Measurements from ENCODE around the gene CEBPB. TPM values are rescaled to one million over a fixed set of nuclear protein-coding genes. Genes with fewer than 3 reads are reported as not detected.

CEBPB gene
- total RNA-seq, 4 donors from 2014 or later: 110 to 267 (median 166) TPM

DNA sequence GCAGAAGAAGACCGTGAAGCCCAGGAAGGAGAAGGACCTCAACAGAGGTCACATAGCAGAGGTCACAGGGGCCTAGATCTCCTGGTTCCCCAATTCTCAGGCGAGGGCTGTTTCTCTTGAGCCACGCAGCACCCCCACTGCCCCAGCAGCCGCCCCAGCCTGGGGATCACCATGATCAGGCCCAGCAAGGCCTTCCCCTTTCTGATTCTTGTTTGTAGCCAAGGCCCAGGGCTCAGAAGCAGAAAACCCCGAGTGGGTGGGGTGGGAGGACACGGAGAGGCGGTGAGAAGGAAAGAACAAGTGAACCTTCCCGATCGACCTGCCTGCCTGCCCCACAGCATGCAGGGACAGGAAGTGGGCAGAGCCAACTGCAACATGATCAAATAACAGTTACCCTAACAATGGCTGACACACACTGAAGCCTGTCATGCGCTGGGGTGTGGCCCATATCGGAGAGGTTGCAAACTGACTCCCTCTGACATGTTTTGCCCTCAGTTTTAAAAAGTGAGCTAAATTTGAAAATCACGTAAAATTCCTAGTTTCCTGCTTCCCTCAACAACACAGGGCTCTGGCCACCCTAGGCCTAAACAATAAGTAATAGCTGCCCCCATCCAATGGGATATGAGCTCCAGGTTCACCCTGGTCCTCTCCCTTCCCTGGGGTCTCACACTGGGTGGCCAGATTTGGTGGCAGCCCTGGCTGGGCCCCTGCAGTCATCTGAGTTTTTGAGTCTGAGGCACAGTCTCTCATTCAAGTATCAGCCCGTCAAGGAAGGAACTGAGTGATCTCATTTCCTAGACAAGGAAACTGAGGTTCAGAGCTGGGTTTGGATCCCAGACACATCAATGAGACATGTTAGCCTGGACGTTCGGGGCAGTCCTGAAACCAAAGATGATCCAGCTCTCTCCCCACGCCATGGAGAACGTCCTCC, 43.6 kb upstream of the CEBPB start:
- TF ChIP-seq, protein P1, sequence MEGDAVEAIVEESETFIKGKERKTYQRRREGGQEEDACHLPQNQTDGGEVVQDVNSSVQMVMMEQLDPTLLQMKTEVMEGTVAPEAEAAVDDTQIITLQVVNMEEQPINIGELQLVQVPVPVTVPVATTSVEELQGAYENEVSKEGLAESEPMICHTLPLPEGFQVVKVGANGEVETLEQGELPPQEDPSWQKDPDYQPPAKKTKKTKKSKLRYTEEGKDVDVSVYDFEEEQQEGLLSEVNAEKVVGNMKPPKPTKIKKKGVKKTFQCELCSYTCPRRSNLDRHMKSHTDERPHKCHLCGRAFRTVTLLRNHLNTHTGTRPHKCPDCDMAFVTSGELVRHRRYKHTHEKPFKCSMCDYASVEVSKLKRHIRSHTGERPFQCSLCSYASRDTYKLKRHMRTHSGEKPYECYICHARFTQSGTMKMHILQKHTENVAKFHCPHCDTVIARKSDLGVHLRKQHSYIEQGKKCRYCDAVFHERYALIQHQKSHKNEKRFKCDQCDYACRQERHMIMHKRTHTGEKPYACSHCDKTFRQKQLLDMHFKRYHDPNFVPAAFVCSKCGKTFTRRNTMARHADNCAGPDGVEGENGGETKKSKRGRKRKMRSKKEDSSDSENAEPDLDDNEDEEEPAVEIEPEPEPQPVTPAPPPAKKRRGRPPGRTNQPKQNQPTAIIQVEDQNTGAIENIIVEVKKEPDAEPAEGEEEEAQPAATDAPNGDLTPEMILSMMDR (IDR thresholded peaks at IDR 0.05; ENCODE audit: low read depth): no peak

GRCh38 chr20:50149481-50150254, 41.0 kb upstream of the CEBPB start:
- TF ChIP-seq, protein P1 (IDR thresholded peaks at IDR 0.05; ENCODE audit: low read depth): no peak

DNA sequence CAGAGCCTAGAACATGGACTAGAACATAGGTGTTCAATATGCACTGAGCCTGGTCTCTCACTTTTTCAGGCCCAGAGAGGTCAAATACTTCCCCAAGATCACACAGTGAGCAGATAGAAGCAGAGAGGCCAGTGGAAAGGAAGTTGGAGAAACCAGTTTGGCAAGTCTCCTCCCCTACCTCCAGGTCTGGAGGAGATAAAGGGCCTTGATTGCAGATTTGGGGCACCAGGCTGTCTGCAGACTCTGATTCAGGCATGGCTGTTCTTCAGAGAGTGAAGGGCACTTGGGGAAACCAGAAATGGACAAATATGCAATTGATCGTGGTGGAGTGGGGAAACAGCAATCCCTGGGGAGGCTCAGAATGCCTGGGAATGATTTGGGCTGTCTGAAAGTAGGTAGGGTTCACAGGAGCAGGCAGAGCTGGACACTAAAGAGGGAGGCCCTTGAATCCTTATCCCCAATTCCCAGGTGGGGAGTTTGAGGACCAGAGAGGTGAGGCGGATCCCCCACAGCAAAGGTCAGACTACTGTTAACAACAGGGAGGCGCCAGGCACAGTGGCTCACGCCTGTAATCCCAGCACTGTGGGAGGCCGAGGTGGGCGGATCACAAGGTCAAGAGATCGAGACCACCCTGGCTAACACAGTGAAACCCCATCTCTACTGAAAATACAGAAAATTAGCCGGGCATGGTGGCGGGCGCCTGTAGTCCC, 39.4 kb upstream of the CEBPB start:
- TF ChIP-seq, protein P1 (IDR thresholded peaks at IDR 0.05; ENCODE audit: low read depth): no peak

DNA sequence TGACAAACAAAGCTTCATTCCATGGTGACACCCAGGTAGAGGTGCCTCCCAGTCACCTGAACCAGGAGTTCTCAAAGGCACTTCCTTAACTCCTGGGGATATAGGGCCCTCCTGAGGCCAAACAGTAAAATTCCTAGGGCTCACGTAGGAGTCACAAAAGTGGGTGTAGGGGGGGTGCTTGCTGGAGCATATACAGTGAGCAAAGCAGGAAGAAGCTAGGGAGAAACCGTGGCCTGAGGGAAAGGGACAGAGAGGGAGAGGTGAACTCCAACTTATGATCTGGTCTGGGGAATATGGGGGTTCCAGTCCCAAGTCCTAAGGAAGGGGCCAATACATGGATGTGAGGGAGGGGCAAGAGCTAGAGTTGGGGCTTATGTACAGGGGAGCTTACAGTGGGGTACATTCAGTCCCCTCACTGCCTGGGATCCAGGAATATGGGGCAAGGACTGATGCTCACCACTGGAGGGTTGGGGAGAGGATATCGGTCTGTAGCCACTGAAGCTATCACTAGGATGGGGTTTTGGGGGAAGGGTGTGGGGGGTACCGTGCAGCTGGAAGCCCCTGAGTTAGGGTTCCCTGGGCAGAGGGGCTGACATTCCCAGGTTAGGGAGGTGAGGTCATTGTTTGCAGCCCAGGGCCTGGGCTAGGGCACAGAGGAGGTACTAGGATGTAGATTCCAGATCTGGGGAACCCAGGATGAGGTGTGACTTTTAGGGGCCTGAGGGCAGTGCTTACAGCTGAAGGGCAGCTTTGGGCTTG, 38.1 kb upstream of the CEBPB start:
- TF ChIP-seq, protein P1 (IDR thresholded peaks at IDR 0.05; ENCODE audit: low read depth): no peak

DNA sequence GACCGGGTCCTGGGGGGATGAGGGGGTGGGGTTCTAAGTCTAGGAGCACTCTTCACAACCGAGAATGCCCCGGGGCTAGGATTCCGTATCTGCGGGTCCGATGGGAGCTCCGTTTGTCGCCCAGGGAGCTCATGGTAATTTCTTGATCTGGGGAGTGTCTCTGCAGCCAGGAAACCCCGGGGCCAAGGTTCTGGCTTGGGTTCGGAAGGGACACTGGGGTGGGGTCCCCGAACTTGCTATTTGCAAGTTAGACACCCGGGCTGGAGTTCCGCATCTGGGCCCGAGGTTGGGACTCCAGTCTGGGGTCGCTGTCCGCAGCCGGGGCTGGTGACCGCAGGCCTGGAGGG, 37.5 kb upstream of the CEBPB start:
- TF ChIP-seq, protein P1 (IDR thresholded peaks at IDR 0.05; ENCODE audit: low read depth): no peak

- TF ChIP-seq, protein P1 (IDR thresholded peaks at IDR 0.05; ENCODE audit: low read depth): no peak
These were observed 36.9 kb upstream of the CEBPB start, which contains the start of gene PEDS1 for GRCh38 chr20:50153500-50154377. Gene PEDS1 (minus strand): TSS chr20:50153723. CDS start chr20:50153637, 86 bp downstream.
